HG02678 (cell line): ENCODE measurements around the gene HCN4.

ENCODE experiments used
- ATAC-seq: cut with Tn5 transposase; IDR thresholded peaks from one replicate; pipeline ENCODE4 v1.9.1; 2021; ENCODE audit warnings: mild to moderate bottlenecking, moderate library complexity; ENCODE audit not compliant: unreplicated experiment

HCN4 gene

GRCh38 chr15:73346735-73347312 lies 21.9 kb downstream of the HCN4 start:
- ATAC-seq: no peak

- no peak for ATAC-seq
Observed at GRCh38 chr15:73345658-73346057, 23.1 kb downstream of the HCN4 start.

- no peak for ATAC-seq
Observed at GRCh38 chr15:73344056-73344455, 24.7 kb downstream of the HCN4 start.

GRCh38 chr15:73341886-73342600 lies 26.7 kb downstream of the HCN4 start:
- ATAC-seq: no peak

- no peak for ATAC-seq
Observed at GRCh38 chr15:73340502-73341192, 28.1 kb downstream of the HCN4 start.

GRCh38 chr15:73338606-73339374 lies 30.0 kb downstream of the HCN4 start:
- ATAC-seq: no peak

- ATAC-seq: no peak
Observed at GRCh38 chr15:73338058-73338457, 30.7 kb downstream of the HCN4 start.

- no peak for ATAC-seq
Observed at GRCh38 chr15:73337187-73337586, 31.6 kb downstream of the HCN4 start.

GRCh38 chr15:73336756-73337155 lies 32.0 kb downstream of the HCN4 start:
- no peak for ATAC-seq

- ATAC-seq: no peak
Observed at GRCh38 chr15:73335471-73335870, 33.3 kb downstream of the HCN4 start.

GRCh38 chr15:73335026-73335425 lies 33.7 kb downstream of the HCN4 start:
- ATAC-seq: no peak

- no peak for ATAC-seq
Observed at GRCh38 chr15:73334086-73334485, 34.7 kb downstream of the HCN4 start.

GRCh38 chr15:73333001-73333400 lies 35.8 kb downstream of the HCN4 start:
- ATAC-seq: no peak

GRCh38 chr15:73331991-73332925 lies 36.5 kb downstream of the HCN4 start:
- ATAC-seq: no peak

GRCh38 chr15:73331501-73331900 lies 37.3 kb downstream of the HCN4 start:
- ATAC-seq: no peak

- ATAC-seq: no peak
Observed at GRCh38 chr15:73330206-73331051, 38.3 kb downstream of the HCN4 start.

- ATAC-seq: no peak
Observed at GRCh38 chr15:73329501-73330200, 39.1 kb downstream of the HCN4 start.

- no peak for ATAC-seq
Observed at GRCh38 chr15:73328981-73329380, 39.8 kb downstream of the HCN4 start.
